Activated T-cell treated with anti-CD3 and anti-CD28 coated beads for 24 hours (primary cell): Measurements from ENCODE around the gene MMS19.
A peak's percentile ranks its signal among the peaks of the same experiment; 100 is the strongest.

ENCODE experiments used
- DNase-seq: peaks from one replicate; pipeline ENCODE4 v3.0.0-alpha.2; 2020; ENCODE audit warnings: low read depth

MMS19 gene

GRCh38 chr10:97463363-97464132 is 34.7 kb downstream of the MMS19 start:
- DNase-seq, result peak; percentile 30

- no peak for DNase-seq
Measured at GRCh38 chr10:97462309-97462708, 35.9 kb downstream of the MMS19 start.

DNA sequence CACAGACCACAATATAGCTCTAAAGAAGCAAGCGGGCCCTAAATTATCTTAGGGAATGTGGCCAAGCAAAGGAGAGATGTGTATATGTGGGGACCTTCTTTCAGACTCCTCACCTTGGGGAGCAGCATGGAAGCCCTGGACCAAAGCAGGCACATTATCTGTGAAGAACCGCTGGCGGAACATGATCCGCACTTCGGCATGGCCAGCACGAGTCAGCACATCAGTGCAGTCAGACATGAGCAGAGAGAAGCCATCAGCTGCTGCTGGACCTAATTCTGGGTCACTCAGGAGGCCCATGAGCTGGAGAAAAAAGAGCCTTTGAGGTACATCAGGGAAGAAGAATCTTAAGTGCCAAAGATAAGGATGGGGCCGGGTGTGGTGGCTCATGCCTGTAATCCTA is 38.3 kb downstream of the MMS19 start:
- no peak for DNase-seq

GRCh38 chr10:97459111-97459510 is 39.1 kb downstream of the MMS19 start:
- DNase-seq, result no peak

GRCh38 chr10:97456686-97457065 is 41.5 kb downstream of the MMS19 start:
- no peak for DNase-seq

GRCh38 chr10:97456034-97456685 is 42.1 kb downstream of the MMS19 start:
- DNase-seq, result no peak

DNA sequence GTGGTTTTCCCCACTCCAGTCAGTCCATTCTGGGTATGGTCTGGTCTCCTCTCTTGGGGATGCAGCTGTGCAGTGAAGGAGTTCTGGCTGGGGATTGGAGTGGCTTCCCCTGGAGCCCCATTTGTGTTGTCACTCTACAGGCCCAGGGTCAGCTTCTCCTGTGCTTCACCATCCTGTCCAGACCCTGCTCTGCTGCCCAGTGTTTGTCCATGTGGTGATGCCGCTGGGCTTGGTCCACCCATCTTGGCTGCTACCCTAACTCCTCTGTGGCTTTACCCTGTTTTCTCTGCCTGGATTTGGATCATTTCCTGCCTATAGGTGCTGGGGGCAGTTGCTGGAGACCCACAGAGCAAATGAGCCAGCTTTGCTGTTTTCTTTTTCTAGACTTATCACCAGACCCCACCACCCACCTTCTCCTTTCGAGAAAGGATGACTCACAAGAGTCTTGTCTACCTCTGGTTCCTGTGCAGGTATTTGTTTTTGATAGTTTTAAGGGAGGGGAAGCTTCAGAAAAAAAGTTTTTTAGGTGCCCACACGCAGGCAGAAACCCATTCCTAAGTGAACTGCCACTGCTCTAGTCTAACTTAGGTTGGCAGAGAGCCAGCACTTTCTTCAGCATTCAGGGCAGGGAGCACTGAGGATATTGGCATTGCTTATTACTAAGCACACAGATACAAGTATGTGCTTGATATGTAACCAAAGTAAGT is 43.7 kb downstream of the MMS19 start:
- peak; percentile 23 for DNase-seq

DNA sequence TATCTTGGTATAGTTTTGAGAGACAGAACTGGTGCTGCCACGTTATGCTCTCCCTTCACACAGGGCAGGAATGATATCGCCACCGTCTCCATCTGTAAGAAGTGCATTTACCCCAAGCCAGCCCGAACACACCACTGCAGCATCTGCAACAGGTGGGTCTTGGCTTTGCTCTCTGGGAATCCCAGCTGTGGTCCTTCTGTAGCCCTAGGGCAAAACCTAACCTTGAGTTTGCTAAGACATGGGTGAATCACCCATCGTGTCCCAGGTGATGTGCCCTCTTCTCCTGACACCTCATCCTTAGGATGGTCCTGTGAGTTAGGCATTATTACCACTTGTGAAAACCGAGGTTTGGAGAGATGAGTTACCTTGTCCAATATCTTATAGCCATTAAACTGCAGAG is 45.9 kb downstream of the MMS19 start:
- DNase-seq, result no peak

DNA sequence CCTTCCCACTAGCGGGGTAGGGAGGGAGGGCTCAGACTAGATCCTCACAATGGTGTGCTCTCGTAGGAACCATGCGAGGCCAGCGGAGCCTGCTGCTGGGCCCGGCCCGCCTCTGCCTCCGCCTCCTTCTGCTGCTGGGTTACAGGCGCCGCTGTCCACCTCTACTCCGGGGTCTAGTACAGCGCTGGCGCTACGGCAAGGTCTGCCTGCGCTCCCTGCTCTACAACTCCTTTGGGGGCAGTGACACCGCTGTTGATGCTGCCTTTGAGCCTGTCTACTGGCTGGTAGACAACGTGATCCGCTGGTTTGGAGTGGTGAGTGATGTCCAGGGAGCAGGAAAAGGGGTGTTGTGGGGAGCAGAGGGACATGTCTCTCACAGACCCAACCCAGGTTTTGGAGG is 46.6 kb downstream of the MMS19 start:
- no peak for DNase-seq

- no peak for DNase-seq
Measured at GRCh38 chr10:97450828-97451227, 47.4 kb downstream of the MMS19 start.

DNA sequence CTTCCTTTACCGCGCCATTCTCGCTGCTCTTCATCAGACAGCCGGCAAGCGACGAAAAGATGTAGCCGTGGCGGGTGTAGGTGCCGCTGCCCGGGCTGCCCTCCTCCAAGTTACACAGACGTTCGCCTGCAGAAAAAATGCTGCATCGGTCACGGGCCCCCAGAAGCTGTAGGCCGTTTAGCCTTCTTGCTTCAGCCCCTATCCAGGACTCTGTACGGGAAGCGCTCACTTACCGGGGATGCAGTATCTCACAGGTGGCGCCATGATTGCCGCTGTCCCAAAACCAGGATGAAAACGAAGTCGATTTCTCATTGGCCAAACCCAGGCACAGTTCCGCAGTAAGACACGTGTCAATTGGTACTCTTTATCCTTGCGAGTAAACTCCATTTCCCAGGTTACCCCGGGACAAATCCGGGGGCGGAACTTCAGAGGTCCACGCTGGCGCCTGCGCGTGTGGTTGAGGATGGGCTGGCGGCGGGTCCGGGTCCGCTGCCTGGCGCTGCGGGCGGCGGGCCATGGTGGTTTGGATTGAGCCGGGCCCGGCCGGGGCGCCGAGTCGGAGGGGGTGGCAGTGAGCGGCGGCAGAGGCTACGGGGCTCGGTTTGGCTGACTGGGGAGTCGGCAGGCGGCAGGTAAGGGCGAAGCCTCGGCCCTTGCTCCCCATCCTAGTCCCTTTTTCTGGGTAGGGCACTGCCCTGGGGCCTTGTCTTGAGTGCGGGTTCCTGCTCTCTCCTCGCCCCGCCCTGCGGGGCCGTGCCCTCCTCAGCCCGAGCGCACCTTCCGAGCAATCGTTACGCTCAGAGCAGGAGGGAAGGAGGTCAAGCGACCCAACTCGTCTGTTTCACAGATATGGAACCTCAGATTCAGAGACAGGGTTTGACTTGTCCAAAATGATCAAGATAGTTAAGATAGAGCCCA is 52.2 kb downstream of the MMS19 start, which contains the start of the genes EXOSC1 and ZDHHC16:
TSS of gene EXOSC1 (minus strand) at position 285 of the 918 bp plus-strand sequence. CDS start at position 264, 21 bp downstream.
TSS of gene ZDHHC16 (plus strand) at position 454 of the 918 bp plus-strand sequence. CDS start 5,501 bp downstream, outside the sequence.
- DNase-seq, result peak; percentile 88

- DNase-seq, result no peak
Measured at GRCh38 chr10:97445357-97445721, 52.9 kb downstream of the MMS19 start.

- no peak for DNase-seq
Measured at GRCh38 chr10:97444212-97444611, 54.0 kb downstream of the MMS19 start.

DNA sequence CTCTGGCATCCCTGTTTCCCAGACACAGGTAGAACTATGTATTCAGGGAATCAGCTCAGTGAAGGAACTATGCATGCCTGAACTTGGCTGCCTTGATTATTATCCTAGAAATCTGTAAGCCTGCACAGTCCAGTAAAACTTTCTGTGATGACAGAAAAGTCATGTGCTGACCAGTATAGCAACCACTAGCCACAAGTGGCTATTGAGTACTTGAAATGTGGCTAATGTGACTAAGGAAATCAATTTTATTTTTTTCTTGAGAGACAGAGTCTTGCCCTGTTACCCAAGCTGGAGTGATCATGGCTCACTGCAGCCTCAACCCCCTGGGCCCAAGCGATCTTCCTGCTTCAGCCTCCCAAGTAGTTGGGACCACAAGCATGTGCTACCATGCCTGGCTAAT is 55.9 kb downstream of the MMS19 start:
- no peak for DNase-seq

- DNase-seq, result no peak
Measured at GRCh38 chr10:97435211-97435610, 63.0 kb downstream of the MMS19 start.

DNA sequence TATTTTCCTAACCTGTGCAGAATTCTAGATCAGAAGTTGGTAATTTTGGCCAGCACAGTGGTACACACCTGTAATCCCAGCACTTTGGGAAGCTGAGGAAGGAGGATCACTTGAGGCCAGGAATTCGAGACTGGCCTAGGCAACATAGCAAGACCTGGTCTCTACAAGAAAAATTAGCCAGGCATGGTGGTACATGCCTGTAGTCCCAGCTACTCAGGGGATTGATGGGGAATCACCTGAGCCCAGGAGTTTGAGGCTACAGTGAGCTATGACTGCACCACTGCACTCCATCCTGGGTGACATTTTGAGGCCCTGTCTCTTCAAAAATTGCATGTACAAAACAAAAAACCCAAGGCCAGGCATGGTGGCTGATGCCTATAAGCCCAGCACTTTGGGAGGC is 63.7 kb downstream of the MMS19 start:
- DNase-seq, result no peak

DNA sequence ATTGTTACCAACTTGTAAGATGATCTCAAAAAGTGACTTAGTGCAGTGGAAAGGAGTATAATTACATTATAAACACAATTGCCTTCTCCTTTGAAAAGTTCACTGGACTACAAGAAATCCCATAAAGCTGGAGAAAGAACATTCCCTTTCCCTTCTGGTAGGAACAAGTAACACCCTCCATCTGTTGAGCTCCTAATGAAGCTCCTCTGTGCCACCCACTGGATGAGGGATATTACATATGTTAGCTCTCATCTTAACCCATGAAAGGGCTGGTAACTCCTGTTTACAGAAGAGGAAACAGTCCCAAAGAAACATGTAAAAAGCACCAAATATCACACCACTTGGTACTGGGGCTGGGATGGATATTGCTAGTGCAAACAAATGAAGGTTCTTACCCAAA is 64.2 kb downstream of the MMS19 start:
- DNase-seq, result no peak

GRCh38 chr10:97428572-97428981 is 69.6 kb downstream of the MMS19 start:
- no peak for DNase-seq

DNA sequence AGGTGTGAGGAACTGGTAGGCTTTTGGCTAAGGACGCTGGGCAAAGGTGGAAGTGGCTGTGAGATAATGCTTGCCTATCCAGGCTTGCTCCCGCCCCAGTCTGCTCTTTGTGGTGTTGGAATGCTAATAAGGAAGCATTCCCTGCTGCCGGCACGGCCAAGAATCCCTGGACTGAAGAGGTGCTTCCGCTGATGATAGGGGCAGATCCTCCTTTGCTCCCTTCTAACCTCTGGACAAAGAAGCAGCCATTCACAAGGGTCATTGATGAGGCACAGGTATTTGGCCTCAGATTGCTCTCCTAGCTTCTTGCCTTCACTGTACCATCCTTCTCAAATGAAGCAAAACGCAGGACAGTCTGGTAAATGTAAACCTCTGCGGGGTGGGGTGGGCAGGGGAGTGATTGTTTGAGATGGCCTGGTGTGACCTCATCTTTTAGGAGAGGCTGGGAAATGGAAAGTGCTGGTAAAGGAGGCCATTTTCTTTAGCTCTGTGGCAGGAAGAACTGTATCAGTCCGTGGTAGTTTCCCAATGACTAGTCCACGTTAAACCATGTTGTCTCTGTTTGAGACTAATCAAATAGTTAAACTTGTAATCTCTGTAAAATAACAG is 70.5 kb downstream of the MMS19 start:
- no peak for DNase-seq

- no peak for DNase-seq
Measured at GRCh38 chr10:97426776-97427570, 71.2 kb downstream of the MMS19 start.
